Progenitor cell of endocrine pancreas (in vitro differentiated cells): Measurements from ENCODE around the gene SYP. TPM values are rescaled to one million over a fixed set of nuclear protein-coding genes. Genes with fewer than 3 reads are reported as not detected.

Experiments
- DNase-seq: peaks from one replicate; pipeline ENCODE4 v3.0.0; 2021; ENCODE audit warnings: low spot score; ENCODE audit not compliant: unreplicated experiment
- H3K27ac Mint-ChIP-seq: 2 replicates; pipeline ENCODE4 v1.8.0; 2021; ENCODE audit warnings: mild to moderate bottlenecking, moderate library complexity, mixed read lengths
- H3K27me3 Mint-ChIP-seq: 2 replicates; pipeline ENCODE4 v1.8.0; 2021; ENCODE audit warnings: mixed read lengths
- H3K36me3 Mint-ChIP-seq: 2 replicates; pipeline ENCODE4 v1.8.0; 2022; ENCODE audit warnings: mixed read lengths; ENCODE audit not compliant: insufficient read depth
- H3K4me1 Mint-ChIP-seq: 2 replicates; pipeline ENCODE4 v1.8.0; 2021; ENCODE audit warnings: low read depth, mixed read lengths
- H3K4me3 Mint-ChIP-seq: 2 replicates; pipeline ENCODE4 v1.8.0; 2021; ENCODE audit warnings: low read depth, mild to moderate bottlenecking, moderate library complexity, mixed read lengths
- H3K9me3 Mint-ChIP-seq: 2 replicates; pipeline ENCODE4 v1.8.0; 2021; ENCODE audit warnings: low read depth, mixed read lengths
- total RNA-seq: library from RNA; stranded (reverse); gene quantifications from 2 replicates; pipeline ENCODE4 v1.2.1, GENCODE V29; 2021
- TF ChIP-seq, protein P1 (sequence below): fragments of 200-600 bp; sonication (generic); IDR thresholded peaks from one replicate; pipeline ENCODE4 v1.5.0; 2021; ENCODE audit warnings: antibody characterized with exemption, mild to moderate bottlenecking; ENCODE audit not compliant: unreplicated experiment

Gene SYP
- total RNA-seq, 1 donor from 2014 or later = 11.4 TPM

DNA sequence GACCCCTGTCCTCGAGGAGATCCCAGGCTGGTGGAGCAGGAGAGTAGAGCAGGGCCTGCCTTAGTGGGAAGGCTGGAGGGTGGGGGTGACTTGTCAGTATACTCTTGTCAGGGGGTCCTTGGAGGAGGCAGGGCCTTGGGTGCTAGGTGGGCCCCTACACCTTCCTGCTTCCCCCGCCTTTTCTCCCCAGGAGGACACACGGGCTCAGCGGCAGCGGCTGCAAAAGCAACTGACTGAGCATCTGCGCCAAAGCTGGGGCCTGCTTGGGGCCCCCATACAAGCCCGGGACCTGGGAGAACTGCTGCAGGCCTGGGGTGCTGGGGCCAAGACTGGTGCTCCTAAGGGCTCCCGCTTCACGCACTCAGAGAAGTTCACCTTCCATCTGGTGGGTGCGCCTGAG is 46.5 kb upstream of the SYP start:
- H3K27me3 Mint-ChIP-seq = no peaks in the 10 kb centered on the region
- no peaks in the 10 kb centered on the region for H3K4me1 Mint-ChIP-seq
- H3K36me3 Mint-ChIP-seq = peaks cover 2% of the 10 kb centered on the region
- no peak overlapping the region for H3K4me3 Mint-ChIP-seq
- DNase-seq = no peak
- no peak overlapping the region for H3K27ac Mint-ChIP-seq
- peaks cover 9% of the 10 kb centered on the region for H3K9me3 Mint-ChIP-seq
- TF ChIP-seq, protein P1, sequence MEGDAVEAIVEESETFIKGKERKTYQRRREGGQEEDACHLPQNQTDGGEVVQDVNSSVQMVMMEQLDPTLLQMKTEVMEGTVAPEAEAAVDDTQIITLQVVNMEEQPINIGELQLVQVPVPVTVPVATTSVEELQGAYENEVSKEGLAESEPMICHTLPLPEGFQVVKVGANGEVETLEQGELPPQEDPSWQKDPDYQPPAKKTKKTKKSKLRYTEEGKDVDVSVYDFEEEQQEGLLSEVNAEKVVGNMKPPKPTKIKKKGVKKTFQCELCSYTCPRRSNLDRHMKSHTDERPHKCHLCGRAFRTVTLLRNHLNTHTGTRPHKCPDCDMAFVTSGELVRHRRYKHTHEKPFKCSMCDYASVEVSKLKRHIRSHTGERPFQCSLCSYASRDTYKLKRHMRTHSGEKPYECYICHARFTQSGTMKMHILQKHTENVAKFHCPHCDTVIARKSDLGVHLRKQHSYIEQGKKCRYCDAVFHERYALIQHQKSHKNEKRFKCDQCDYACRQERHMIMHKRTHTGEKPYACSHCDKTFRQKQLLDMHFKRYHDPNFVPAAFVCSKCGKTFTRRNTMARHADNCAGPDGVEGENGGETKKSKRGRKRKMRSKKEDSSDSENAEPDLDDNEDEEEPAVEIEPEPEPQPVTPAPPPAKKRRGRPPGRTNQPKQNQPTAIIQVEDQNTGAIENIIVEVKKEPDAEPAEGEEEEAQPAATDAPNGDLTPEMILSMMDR = no peak

DNA sequence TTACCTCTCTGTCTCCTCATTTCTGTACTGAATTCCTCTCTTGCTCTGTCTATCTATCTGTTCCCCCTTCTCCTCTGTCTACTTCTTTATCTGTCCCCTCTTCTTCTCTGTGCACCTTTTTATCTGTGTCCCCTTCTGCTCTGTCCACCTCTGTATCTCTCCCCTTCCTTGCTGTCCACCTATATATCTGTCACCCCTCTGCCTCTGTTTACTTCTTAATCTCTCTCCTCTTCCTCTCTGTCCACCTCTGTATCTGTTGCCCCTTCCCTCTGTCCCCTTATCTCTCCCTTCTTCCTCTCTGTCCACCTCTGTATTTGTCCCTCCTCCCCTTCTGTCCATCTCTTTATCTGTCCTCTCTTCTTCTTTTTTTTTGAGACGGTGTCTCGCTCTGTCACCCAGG is 44.2 kb upstream of the SYP start:
- Mint-ChIP-seq H3K9me3 (peaks cover 6% of the 10 kb centered on the region), H3K36me3 (peaks cover 4% of the 10 kb centered on the region), H3K27me3 (no peaks in the 10 kb centered on the region), H3K4me1 (no peaks in the 10 kb centered on the region), H3K27ac (no peak overlapping the region), H3K4me3 (no peak overlapping the region)
- TF ChIP-seq, protein P1 = no peak
- no peak for DNase-seq

DNA sequence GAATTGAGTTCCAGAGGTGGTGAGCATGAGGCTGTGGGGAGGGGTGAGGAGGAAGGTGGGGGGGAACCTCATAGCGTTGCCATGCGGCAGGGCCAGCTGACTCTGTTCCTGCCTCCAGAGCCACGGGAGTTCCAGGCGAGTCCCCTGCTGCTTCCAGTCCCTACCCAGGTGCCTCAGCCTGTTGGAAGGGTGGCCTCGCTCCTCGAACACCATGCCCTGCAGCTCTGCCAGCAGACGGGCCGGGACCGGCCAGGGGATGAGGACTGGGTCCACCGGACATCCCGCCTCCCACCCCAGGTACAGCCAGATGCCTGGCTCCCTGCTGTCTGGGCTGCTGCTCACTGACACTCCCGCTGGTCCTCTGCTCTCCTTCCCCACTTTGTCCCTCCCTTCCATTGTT is 43.2 kb upstream of the SYP start:
- Mint-ChIP-seq H3K4me1 (no peaks in the 10 kb centered on the region), H3K36me3 (peaks cover 4% of the 10 kb centered on the region), H3K27ac (no peak overlapping the region), H3K27me3 (no peaks in the 10 kb centered on the region), H3K4me3 (no peak overlapping the region), H3K9me3 (peaks cover 3% of the 10 kb centered on the region)
- no peak for DNase-seq
- TF ChIP-seq, protein P1 = no peak

DNA sequence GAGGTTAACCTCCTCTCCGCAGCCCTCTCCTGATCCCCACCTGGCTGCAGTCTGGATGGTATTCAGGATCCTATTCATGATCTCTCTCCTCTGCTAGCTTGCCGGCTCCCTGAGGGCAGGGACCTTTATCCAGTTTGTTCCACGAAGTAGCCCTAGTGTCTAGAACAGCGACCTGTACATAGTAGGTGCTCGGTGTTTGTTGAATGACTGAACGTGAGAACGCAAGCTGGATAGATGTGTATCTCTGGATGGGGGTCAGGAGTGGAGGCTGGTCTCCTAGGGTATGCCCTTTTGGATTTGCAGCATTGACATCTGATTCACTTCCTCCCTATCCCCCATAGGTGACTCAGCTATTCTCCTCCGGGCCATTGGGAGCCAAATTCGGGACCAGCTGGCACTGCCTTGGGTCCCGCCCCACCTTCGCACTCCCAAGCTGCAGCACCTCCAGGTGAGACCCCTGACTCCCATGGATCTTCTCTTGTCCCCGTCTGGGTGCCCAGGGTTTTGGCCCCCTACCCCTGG is 42.6 kb upstream of the SYP start:
- DNase-seq = no peak
- no peak overlapping the region for H3K27ac Mint-ChIP-seq
- H3K9me3 Mint-ChIP-seq = peaks cover 3% of the 10 kb centered on the region
- H3K4me3 Mint-ChIP-seq = no peak overlapping the region
- H3K27me3 Mint-ChIP-seq = no peaks in the 10 kb centered on the region
- H3K4me1 Mint-ChIP-seq = no peaks in the 10 kb centered on the region
- TF ChIP-seq, protein P1 = no peak
- H3K36me3 Mint-ChIP-seq = peaks cover 4% of the 10 kb centered on the region

DNA sequence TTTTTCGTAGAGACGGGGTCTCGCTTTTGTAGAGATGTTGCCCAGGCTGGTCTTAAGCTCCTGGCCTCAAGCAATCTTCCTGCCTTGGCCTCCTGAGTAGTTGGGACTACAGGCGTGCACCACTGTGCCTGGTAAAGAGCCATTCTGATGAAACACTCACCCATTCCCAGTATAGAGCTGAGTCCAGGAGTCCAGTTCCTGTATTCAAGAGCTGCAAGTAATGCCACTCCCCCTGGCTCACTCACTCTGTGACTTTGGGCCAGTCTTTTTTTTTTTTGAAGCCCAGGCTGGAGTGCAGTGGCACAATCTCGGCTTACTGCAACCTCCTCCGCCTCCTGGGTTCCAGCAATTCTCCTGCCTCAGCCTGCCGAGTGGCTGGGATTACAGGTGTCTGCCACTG is 38.7 kb upstream of the SYP start:
- Mint-ChIP-seq H3K36me3 (peaks cover 3% of the 10 kb centered on the region), H3K27ac (no peak overlapping the region), H3K27me3 (no peaks in the 10 kb centered on the region), H3K4me1 (peaks cover 2% of the 10 kb centered on the region), H3K4me3 (no peak overlapping the region), H3K9me3 (peaks cover 6% of the 10 kb centered on the region)
- TF ChIP-seq, protein P1 = no peak
- no peak for DNase-seq
